Ovary (tissue), 9 donors: ENCODE results near the gene QSOX2. TPM values are rescaled to one million over a fixed set of nuclear protein-coding genes. Genes with fewer than 3 reads are reported as not detected.

Experiments
- DNase-seq, 5 donors: peaks; one replicate each; pipeline ENCODE4 v3.0.0-alpha.2; 2019 to 2020
- H3K27ac ChIP-seq, 2 donors: fragments of 200-600 bp; one replicate each; pipeline versions ENCODE4 v1.5.1 to v1.8.0; 2019 to 2022
- H3K27me3 ChIP-seq: fragments of 200-600 bp; one replicate; pipeline ENCODE4 v1.8.0; 2022
- H3K36me3 ChIP-seq: fragments of 200-600 bp; sonication (generic); one replicate; pipeline ENCODE4 v1.5.1; 2019
- H3K4me1 ChIP-seq: one replicate; pipeline ENCODE4 v1.8.1; 2013; ENCODE audit warnings: mild to moderate bottlenecking, moderate library complexity; ENCODE audit not compliant: insufficient read depth
- H3K4me3 ChIP-seq: fragments of 200-600 bp; sonication (generic); one replicate; pipeline ENCODE4 v1.5.1; 2017
- H3K9me3 ChIP-seq, 2 donors: fragments of 200-600 bp in 1 of 2; sonication (generic) in 1 of 2; one replicate each; pipeline versions ENCODE4 v1.5.1 to v1.8.1; 2013 to 2019; ENCODE audit warnings: mild to moderate bottlenecking in 1 of 2, moderate library complexity in 1 of 2
- EP300 ChIP-seq: sonication (generic); formaldehyde crosslinking; IDR thresholded peaks from one replicate; pipeline ENCODE4 v1.6.1; 2017; ENCODE audit warnings: antibody characterized with exemption
- POLR2A ChIP-seq: fragments of 450-650 bp; IDR thresholded peaks from one replicate; pipeline ENCODE4 v1.6.1; 2017; ENCODE audit warnings: antibody characterized with exemption, mild to moderate bottlenecking, moderate library complexity
- WGBS, 3 donors: extraction: QIAGEN DNeasy Blood & Tissue Kit in 1 of 3; methylation state at CpG; one replicate each; pipeline versions ENCODE4 v1.1.5 to v1.1.7; 2013 to 2017; 5-methylcytosine and 5-hydroxymethylcytosine counted together
- intact Hi-C, 4 donors: fragments of 100-400 bp; cut with DNase I; formaldehyde crosslinking; loops; one replicate each; pipeline versions ENCODE4 v1.11.0 to v1.15.1; 2022 to 2023
- polyA plus RNA-seq, 2 donors: library from polyadenylated mRNA; stranded (reverse); fragments of 200-250 nt in 1 of 2; fragments of 350-450 nt in 1 of 2; fragmentation: Illumina TruSeq in 1 of 2; extraction: RNeasy Lipid Tissue Mini Kit (QIAGEN cat#74804) in 1 of 2; gene quantifications; one replicate each; pipeline ENCODE4 v1.2.3, GENCODE V29; 2013 to 2014
- total RNA-seq, 7 donors: library from RNA; depleted of rRNA in 2 of 7; stranded (reverse); fragments of >200 nt in 2 of 7; fragmentation: NEBNext Ultra II Directional in 3 of 7; extraction: Animal tissue kit (Norgen Biotek cat#: 25700) in 3 of 7; gene quantifications; one replicate each; pipeline versions ENCODE4 v1.1.0 to v1.2.4, GENCODE V29; 2016 to 2023
- TF ChIP-seq, protein P1 (sequence below), 3 donors: fragments of 450-650 bp in 2 of 3; fragments of 200-600 bp in 1 of 3; IDR thresholded peaks; one replicate each; pipeline versions ENCODE4 v1.5.1 to v1.8.0; 2016 to 2022; ENCODE audit warnings: antibody characterized with exemption in 3 of 3, mild to moderate bottlenecking in 1 of 3
- donor health status: DM: no; HTN: no; CAD: no; lungs with moderate emphysema.
- donor health status: DM: no; HTN: no; CAD: no.
- donor health status: Bipolar disorder and iron deficiency.
- donor health status: DM: yes; HTN: yes; CAD: no.
- donor health status: DM: no; HTN: no; CAD: no.
- donor health status: DM: yes; HTN: yes; CAD: no.

QSOX2 gene
- total and polyA plus RNA-seq, 9 donors: 5.6 to 14.3 (median 7.8) TPM

DNA sequence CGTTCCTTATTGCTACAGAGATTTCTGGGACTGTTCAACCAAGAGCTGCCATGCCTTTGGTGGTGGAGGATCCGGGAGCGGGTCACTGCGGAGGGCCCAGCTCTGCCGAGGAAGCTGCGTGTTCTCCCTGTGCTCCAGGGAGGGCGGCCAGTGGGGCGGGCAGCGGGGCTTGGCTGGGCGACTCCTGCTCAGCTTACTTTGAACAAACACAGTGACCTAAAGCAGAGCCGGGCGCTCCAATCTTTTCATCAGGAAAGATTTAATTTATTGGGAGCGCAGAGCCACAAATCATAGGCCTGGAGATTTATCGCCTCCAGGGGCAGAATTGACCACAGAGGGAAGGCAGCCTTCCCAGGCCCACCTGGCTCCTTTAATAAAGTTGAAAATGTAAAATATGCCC, 68.4 kb downstream of the QSOX2 start:
- Histone ChIP-seq H3K27me3 (no peaks in the 10 kb centered on the region), H3K9me3 (no peaks in the 10 kb centered on the region), H3K36me3 (no peaks in the 10 kb centered on the region), H3K4me3 (no peak overlapping the region), H3K4me1 (no peaks in the 10 kb centered on the region), H3K27ac (no peak overlapping the region)
- intact Hi-C loops: loop anchor here in 1 of 4 donors (10.0 kb wide), 1 partner anchor 108 kb away; no protein-coding TSS in a partner anchor
- 54 to 58% (median 56%) methylated on average over 14 of the region's 14 CpGs for WGBS, 3 donors
- DNase-seq: no peak
- no peak for TF ChIP-seq POLR2A
- TF ChIP-seq, protein P1, sequence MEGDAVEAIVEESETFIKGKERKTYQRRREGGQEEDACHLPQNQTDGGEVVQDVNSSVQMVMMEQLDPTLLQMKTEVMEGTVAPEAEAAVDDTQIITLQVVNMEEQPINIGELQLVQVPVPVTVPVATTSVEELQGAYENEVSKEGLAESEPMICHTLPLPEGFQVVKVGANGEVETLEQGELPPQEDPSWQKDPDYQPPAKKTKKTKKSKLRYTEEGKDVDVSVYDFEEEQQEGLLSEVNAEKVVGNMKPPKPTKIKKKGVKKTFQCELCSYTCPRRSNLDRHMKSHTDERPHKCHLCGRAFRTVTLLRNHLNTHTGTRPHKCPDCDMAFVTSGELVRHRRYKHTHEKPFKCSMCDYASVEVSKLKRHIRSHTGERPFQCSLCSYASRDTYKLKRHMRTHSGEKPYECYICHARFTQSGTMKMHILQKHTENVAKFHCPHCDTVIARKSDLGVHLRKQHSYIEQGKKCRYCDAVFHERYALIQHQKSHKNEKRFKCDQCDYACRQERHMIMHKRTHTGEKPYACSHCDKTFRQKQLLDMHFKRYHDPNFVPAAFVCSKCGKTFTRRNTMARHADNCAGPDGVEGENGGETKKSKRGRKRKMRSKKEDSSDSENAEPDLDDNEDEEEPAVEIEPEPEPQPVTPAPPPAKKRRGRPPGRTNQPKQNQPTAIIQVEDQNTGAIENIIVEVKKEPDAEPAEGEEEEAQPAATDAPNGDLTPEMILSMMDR (IDR thresholded peaks at IDR 0.05): no peak
- TF ChIP-seq EP300: no peak

DNA sequence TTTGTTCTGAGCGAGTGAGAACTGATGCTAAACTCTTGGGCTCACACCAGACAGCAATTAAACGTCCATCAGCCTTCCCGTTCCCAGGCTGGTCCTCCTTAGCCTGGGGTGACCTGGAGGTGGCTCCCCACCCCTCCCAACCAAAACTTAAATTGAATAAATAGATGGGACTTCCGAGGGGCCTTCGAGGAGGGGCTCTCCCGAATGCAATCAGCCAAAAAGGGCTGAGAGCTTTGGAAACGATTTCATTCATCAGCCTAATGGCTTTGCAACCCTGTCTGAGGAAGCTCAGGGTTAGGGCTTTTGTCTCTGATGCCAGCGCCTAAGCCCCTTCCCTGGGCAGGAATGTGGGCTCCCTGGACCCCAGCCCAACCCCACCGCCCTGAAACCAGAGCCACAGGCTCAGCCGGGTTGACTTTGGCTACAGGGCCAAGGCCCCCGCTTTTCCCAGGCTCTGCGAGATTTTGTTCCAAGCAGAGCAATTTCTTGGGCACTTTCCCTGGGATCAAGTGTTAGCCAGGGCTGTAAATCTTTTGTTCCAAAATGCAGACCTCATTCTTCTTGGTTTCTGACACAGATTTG, 69.9 kb downstream of the QSOX2 start:
- WGBS, 3 donors: 44 to 53% (median 49%) methylated on average over 12 of the region's 12 CpGs
- no peak for DNase-seq
- H3K27ac ChIP-seq: no peak overlapping the region
- H3K4me3 ChIP-seq: no peak overlapping the region
- H3K9me3 ChIP-seq: no peaks in the 10 kb centered on the region
- H3K4me1 ChIP-seq: no peaks in the 10 kb centered on the region
- TF ChIP-seq, protein P1 (IDR thresholded peaks at IDR 0.05): no peak
- no peak for TF ChIP-seq POLR2A
- H3K36me3 ChIP-seq: no peaks in the 10 kb centered on the region
- no peaks in the 10 kb centered on the region for H3K27me3 ChIP-seq
- intact Hi-C loops: loop anchor here in 1 of 4 donors (10.0 kb wide), 1 partner anchor 109 kb away; no protein-coding TSS in a partner anchor

DNA sequence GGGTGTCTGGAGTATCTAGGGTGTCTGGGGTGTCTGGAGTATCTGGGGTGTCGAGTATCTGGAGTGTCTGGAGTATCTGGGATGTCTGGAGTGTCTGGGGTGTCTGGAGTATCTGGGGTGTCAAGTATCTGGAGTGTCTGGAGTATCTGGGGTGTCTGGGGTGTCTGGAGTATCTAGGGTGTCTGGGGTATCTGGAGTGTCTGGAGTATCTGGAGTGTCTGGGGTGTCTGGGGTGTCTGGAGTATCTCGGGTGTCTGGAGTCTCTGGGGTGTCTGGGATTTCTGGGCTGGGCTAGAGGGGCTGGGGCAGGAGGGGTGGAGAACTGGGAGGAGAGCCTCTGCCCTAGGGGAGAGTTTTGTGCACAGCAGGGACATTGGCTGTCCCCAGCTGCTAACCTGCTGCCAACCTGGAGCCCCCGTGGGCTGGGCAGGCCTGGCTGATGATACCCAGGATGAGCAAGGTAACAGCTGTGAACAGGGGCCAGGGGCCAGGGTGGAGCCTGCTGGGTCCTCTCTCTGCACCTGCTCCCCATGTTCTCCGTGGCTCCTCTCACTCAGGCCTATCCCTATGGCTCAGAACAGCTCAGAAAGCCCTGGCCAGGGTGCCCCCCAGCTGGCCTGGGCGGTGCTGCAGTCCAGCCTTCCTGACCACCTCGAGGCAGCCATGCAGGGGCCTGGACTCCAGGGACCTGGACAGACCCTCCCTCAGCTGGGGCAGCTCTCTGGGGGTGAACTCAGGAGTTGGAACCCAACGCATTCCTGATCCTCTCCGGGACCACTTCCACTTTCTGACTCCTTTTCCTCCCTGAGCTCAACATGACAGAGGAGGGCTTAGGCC, 70.6 kb downstream of the QSOX2 start:
- Histone ChIP-seq H3K4me3 (no peak overlapping the region), H3K9me3 (no peaks in the 10 kb centered on the region), H3K4me1 (no peaks in the 10 kb centered on the region), H3K36me3 (no peaks in the 10 kb centered on the region), H3K27ac (no peak overlapping the region), H3K27me3 (no peaks in the 10 kb centered on the region)
- WGBS, 3 donors: 49 to 62% (median 58%) methylated on average over 8 of the region's 8 CpGs
- DNase-seq: no peak
- intact Hi-C loops: loop anchor here in 1 of 4 donors (10.0 kb wide), 1 partner anchor 110 kb away; no protein-coding TSS in a partner anchor
- TF ChIP-seq, protein P1 (IDR thresholded peaks at IDR 0.05): no peak
- no peak for TF ChIP-seq POLR2A
- no peak for TF ChIP-seq EP300

DNA sequence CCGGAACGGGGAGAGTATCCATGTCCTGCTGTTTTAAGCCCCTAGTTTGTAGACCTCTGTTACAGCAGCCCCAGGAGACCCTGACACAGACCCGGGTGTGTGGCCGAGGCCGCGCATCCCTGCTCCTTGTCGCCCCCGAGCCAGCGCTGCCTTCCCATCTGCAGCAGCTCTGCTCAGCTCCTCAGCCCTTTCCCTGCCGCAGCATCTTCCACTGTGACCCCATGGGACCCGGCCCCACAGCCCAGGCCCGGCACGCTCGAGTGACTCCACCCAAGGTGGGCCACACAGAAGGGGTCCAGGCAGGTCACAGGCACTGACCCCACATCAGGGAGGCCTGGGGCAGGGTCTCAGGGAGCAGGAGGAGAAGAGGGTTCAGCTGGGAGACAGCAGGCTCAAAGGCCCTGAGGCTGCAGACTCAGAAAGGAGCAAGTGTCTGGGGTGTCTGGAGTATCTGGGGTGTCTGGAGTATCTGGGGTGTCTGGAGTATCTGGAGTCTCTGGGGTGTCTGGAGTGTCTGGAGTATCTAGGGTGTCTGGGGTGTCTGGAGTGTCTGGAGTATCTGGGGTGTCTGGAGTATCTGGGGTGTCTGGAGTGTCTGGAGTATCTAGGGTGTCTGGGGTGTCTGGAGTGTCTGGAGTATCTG, 71.8 kb downstream of the QSOX2 start:
- TF ChIP-seq, protein P1 (IDR thresholded peaks at IDR 0.05): no peak
- TF ChIP-seq EP300 (no peak), POLR2A (no peak)
- H3K36me3 ChIP-seq: no peaks in the 10 kb centered on the region
- H3K27ac ChIP-seq: no peak overlapping the region
- no peak overlapping the region for H3K4me3 ChIP-seq
- intact Hi-C loops: loop anchor here in 1 of 4 donors (10.0 kb wide), 1 partner anchor 111 kb away; no protein-coding TSS in a partner anchor
- H3K4me1 ChIP-seq: no peaks in the 10 kb centered on the region
- no peaks in the 10 kb centered on the region for H3K27me3 ChIP-seq
- no peak for DNase-seq
- H3K9me3 ChIP-seq: no peaks in the 10 kb centered on the region
- 66 to 79% (median 73%) methylated on average over 14 of the region's 14 CpGs for WGBS, 3 donors
